ENCODE results near the gene INO80E. TPM values are rescaled to one million over a fixed set of nuclear protein-coding genes. Genes with fewer than 3 reads are reported as not detected.
"Not testable (repeated sequence)": the region's sequence is repeated elsewhere in the genome, so short reads cannot be mapped to it uniquely, and the experiment has no call there.

Gene INO80E
- total RNA-seq, 1 donor from 2014 or later: 98.2 TPM

DNA sequence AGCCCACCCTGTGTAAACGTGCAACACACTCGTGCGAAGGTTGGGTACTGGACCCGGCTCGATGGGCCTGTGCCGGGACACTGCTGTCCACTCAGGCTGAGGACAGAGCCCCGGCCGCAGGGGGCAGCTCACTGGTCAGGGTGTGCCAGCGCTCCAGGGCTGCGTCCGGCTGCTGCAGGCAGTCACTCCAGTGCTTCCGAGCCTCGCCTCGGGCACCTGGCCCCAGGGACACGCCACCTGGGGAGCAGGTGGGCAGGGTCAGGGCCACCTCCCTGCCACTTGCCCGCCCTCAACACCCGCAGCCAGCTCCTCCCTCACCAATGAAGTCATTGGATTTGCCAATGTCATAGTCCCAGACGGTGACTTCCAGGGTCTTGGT, 10.0 kb downstream of the INO80E start:
- intact Hi-C loops (cut with micrococcal nuclease): no loop called here

DNA sequence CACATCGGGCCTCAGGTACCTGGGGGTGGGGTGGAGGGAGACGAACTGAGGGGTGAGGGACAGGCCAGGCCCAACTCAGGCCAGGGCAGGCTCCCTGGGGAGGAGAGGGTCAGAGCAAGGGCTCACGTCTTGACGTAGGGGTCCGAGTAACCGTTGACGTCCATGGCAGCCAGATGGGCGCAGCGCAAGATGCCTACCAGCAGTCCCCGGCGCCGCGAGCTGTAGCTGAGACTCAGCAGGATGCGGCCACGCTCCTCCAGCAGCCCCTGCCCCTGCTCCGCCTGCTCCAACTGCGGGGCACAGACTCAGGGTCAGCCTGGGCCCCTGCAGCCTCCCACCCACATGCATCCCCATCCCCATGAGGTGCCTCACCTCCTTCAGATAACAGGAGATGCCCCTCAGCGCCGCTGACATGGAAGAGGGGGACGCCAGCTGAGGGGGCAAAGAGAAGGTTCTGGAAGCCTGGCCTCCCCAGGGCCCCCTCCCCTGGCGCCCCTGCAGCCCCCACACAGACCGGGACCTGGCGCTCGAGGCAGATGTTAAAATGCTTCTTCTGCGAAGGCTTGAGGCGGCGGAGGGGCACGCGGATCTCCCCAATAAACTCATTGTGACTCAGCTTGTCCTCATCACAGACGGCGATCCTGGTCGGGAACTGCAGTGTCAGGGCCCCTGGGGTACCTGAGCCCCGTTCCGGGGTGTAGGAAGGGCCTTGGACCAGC, 10.8 kb downstream of the INO80E start:
- intact Hi-C loops (cut with micrococcal nuclease): no loop called here

DNA sequence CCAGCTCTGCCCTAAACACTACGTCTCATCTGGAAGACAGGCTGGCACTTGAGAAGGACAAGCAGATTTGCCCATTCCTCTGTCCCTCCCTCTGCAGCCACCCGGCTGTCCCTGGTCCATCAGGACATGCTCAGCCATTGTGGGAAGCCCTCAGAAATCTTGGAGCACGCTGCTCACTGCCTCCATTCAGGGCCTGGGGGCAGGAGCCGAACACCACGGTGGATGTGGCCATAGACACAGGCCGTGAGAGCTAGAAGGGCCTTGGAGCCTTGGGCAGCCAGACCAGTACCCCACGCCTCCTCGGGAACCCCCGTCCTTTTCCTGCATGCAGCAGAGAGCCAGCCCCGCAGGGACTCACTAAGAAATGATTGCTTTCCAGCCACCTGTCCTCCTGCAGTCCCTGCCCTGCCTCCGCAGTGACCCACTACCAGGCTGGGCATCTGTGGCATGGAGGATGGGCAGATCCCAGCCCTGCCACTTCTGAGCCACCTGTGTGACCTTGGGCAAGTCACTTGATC, 11.4 kb downstream of the INO80E start:
- intact Hi-C loops (cut with micrococcal nuclease): no loop called here

DNA sequence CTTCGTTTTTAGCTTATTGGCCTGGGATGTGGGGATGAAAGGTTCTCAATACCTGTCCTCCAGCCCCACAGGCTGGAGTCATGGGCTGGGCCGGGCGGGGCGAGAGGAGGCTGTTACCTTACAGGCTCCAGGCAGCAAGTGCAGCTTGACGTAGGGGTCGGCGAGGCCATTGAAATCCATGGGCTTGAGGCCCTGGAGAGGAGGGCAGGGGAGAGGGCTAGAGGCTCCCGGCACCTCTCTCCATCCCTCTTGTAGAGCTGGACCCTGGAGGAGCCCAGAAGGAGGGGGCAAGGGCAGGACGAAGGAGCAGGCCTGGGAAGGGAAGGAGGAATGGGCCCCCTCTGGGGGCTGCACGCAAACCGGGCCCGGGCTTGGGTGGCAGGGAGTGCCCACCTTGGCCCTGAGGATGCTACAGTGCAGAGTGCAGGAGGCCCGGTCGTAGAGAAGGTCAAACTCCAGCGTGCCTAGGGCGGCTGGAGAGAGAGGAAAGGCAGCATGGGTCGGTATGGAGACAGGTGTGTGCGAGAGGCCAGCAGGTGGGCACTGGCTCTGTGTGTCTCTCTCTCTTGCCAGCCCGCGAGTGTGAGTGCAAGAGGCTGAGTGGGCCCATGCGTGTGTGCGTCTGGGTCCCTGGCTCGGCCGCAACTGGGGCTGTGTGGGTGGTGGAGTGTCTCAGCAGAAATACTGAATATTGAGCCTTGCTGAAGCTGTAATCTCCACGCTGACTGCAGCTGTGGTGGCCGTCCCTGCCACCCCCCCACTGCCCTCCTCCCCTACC, 13.2 kb downstream of the INO80E start:
- intact Hi-C loops (cut with micrococcal nuclease): no loop called here

DNA sequence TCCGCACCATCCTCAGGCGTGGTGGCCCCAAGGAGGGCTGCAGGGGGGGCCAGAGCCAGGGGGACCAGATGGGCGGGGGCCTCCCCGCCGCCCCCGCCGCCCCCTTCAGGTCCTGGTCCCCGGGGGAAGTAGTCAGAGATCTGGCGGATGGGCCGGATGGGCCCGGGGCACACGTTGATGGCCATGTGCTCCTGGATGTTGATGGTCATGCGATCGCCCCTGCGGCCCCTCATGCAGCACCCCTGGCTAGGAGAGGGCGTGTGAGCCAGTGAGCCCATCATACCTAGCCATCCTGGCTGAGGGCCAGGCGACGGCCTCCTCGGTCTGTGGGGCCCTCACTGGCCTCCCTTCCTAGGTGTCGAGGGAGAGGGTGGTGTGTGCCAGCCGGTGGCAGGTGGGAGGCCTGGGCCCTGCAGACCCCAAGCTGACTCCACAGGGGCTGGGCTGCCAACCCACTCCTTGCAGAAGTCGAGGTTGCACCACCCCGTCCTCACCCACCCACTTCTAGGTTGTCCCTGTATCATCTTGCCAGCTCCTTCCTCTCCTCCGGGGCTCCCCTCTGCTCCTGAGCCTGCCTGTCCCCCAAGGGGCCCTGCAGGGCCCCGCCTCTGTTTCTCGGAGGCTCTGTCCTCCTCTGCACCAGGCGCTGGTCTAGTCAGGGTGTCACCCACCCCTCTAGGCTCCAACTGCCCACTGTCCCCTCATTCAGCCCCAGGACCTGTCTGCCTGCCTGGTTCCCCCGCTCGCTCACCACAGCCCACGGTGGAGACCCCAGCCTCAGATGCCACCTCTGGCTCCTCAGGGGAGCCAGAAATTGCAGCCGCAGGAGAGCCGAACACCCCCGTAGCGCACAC, 14.2 kb downstream of the INO80E start:
- intact Hi-C loops (cut with micrococcal nuclease): no loop called here

DNA sequence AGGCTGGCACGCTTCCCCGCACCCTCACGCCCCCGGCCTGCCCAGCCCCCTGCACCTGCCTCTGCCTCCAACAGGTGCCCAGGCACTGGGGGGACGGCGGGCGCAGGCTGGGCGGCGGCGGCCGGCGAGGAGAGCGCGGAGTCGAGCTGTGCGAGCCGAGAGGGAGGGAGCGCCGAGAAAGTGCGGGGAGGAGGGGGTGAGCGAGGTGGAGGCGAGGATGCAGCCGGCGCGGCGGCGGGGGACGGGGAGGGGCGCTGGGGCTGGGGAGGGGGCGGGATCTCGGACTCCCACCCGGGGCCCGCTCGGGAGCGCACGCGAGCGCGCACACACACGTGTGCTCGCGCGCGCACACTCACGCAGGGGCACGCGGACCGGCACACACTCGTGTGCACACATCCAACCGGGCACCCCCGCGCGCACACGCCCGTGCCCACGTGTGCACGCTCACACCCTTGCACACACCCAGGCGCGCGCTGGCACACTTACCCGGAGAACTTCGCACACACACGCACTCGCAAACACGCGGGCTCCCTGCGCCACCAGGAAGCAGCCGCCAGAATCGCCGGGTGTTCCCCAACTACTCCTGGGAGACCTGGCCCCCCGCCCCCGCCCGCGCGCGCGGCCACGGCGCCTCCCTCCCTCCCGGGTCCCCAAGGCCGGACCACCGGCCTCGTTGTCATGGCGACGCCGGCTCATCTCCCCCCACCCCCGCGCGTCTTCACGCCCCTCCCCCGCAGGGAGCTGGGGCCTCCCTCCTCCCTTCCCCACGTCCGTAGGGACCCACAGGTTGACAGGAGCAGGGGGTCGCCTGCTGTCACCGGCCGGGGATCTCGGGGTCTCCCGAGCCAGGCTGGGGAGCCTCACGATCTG, 15.0 kb downstream of the INO80E start, which contains the start of gene DOC2A:
TSS of gene DOC2A (minus strand) at position 184 of the 870 bp plus-strand sequence. CDS start 805 bp downstream, outside the sequence.
- intact Hi-C loops (cut with micrococcal nuclease): no loop called here

DNA sequence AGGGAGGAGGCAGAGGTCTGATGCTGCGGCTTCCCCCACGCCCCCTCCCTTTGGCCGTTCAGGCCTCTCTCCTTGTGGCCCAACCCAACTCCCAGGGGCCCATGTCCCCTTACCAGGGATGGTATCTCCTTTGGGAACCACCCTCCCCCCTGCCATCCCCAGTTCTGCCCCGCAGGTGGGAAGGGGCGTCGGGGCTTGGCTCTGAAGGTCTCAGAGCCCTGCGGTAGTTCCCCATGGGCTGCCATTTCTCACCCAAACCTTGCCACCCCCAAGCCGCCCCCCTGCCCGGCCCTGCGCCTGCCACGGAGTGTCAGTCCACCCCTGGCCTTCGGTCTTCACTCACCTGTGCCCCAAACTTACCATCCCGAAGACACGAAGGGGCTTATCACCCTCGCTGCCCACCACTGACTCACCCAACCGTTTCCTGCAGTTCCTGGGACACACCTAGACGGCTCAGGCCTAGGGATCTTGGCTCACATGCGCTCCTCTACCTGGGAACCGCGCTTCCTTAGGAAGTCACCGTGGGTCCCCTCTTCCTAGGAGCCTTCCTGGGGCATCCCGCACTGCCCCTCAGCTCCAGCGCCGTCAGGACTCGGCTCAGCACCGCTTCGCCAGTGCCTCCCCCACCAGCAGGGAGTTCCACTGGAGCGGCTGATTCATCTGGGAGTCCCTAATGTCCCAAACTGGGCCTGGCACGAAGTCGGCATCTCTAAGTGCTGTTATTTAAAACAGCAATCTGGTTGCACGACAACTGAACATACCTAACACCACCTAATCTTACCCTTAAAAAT, 15.9 kb downstream of the INO80E start:
- intact Hi-C loops (cut with micrococcal nuclease): no loop called here

DNA sequence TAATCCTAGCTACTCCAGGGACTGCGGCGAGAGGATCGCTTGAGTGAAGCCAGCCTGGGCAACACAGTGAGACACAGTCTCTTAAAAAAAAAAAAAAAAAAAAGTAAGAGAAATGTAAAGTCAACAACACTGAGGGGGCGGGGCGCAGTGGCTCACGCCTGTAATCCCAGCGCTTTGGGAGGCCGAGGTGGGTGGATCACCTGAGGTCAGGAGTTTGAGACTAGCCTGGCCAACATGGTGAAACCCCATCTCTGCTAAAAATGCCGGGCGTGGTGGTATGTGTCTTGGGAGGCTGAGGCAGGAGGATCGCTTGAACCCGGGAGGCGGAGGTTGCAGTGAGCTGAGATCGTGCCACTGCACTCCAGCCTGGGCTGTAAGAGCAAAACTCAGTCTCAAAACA, 16.6 kb downstream of the INO80E start:
- intact Hi-C loops (cut with micrococcal nuclease): not testable (repeated sequence)

DNA sequence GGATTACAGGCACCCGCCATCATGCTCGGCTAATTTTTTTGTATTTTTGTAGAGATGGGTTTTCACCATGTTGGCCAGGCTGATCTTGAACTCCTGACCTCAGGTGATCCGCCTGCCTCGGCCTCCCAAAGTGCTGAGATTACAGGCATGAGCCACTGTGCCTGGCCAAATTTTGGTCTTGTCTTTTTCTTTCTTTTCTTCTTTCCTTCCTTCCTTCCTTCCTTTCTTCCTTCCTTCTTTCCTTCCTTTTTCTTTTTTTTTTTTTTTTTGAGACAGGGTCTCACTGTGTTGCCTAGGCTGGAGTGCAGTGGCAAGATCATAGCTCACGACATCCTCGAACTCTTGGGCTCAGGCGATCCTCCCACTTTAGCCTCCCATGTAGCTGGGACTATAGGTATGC, 19.4 kb downstream of the INO80E start:
- intact Hi-C loops (cut with micrococcal nuclease): not testable (repeated sequence)

DNA sequence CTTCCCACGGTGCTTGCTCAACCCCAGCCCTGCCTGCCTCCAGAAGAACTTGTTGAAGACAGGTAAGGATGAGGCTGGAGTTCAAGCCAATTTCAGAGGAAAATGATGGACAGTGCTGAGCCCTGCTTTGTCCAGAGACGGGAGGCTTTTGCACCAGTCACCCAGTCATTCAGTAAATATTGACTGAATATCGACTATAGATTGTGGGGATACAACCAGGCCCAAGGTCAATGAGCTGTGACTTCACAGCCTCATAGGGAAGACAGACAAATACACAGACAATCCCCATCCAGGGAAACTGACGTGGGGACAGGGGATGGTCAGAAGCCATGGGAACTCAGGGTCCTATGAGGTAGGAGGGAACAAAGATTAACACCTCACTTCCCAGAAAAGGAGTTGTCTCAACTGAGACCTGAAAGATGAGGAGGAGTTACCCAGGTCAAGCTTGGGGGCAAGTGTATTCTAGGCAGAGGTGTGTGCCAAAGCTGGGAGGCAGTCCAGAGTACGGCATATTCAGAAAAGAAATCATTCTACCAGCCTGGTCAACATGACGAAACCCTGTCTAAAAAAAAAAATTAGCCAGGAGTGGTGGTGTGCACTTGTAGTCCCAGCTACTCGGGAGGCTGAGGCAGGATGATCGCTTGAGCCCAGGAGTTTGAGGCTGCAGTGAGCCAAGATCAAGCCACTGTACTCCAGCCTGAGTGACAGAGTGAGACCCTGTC, 20.7 kb downstream of the INO80E start:
- intact Hi-C loops (cut with micrococcal nuclease): no loop called here

DNA sequence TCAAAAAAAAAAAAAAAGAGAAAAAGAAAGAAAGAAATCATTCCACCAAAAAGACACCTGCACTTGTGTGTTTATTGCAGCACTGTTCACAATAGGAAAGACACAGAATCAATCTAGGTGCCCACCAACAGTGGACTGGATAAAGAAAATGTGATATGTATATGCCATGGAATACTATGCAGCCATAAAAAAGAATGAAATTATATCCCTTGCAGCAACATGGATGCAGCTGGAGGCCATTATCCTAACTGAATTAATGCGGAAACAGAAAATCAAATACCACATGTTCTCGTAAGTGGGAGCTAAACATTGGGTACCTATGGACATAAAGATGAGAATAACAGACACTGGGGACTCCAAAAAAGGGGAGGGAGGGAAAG, 21.2 kb downstream of the INO80E start:
- intact Hi-C loops (cut with micrococcal nuclease): no loop called here

DNA sequence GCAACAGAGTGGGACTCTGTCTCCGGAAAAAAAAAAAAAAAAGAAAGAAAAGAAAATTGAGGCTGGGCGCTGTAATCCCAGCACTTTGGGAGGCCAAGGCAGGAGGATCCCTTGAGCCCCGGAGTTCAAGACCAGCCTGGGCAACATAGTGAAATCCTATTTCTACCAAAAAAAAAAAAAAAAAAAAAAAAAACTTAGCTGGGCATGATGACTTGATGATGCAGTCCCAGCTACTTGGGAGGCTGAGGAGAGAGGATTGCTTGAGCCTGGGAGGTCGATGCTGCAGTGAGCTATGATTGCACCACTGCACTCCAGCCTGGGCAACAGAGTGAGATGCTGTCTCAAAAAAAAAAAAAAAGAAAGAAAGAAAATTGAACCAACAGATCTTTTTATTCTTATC, 21.9 kb downstream of the INO80E start:
- intact Hi-C loops (cut with micrococcal nuclease): not testable (repeated sequence)

DNA sequence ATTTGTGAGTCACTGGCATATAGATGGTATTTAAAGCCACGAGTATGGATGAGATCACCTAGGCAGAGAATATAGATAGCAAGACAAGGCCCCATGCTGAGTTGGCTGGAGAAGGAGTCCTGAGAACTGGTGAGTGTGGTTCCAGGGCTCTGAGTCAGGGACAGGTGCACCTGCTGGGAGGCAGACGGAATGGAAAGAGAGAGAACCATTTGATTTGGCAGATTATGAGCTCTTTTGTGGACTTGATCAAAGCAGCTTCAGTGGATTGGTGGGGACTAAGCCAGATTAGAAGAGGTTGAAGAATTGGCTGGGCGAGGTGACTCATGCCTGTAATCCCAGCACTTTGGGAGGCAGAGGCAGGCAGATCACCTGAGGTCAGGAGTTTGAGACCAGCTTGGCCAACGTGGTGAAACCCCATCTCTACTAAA, 22.7 kb downstream of the INO80E start:
- intact Hi-C loops (cut with micrococcal nuclease): no loop called here

DNA sequence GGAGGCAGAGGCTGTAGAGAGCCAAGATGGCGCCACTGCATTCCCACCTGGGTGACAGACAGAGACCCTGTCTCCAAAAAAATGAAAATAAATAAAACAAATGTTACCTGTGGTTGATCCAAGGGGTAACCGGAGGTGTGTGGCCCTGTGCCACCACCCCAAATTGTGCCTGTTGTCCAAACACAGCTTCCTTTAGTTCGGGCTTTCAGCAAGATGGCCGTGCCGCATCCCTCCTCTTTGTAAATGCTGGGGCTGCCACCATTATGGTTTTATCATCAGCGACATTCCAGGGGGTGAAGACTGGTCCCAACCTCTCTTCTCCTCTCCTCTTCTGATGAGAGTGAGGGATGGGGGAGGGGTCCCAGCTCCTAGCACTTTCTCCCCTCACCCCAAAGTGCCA, 26.8 kb downstream of the INO80E start, which contains the start of gene C16orf92:
TSS of gene C16orf92 (plus strand) at position 312 of the 400 bp plus-strand sequence. CDS start 143 bp downstream, outside the sequence.
- intact Hi-C loops (cut with micrococcal nuclease): loop anchor here (5.0 kb wide), 3 partner anchors 121 to 196 kb away; partner anchors contain the start of gene ASPHD1

DNA sequence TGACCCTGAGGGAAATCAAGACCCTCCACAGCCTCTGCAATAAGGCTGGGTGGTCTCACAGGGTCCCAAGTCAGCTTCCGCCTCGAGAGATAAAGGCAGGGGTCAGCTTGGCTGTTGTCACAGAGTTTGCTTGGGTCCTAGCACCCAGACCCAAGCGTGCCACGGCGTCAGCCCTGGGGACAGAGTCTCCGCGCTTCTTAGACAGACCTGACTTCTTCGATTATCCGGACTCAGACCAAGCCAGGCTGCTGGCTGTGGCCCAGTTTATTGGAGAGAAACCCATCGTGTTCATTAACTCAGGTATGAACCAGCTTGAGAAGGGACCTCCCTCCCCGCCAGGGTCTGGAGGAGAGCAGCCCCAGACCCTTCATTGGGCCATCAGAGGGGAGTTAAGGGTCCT, 27.5 kb downstream of the INO80E start:
- intact Hi-C loops (cut with micrococcal nuclease): loop anchor here (5.0 kb wide), 3 partner anchors 121 to 196 kb away; partner anchors contain the start of gene ASPHD1

DNA sequence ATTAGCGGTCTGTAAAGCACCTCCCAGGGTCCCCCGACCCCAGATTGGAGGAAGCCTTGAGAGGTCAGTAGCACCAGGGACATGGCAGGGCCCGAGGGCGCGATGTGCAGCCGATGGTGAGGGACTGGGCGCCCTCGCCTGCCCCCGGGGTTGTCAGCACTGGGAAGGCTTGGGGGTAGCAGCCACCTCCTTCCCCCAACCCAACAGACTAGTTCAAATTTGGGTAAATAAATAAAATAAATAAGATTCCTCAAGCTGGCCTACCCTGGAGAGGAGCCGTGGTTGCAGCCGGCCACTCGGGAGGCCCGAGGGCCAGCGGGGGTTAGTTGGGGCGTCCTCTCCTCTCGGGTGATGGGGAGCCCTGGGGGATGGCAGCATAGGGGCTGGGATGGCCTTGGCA, 28.4 kb downstream of the INO80E start:
- intact Hi-C loops (cut with micrococcal nuclease): loop anchor here (5.0 kb wide), 3 partner anchors 122 to 197 kb away; partner anchors contain the start of gene ASPHD1

DNA sequence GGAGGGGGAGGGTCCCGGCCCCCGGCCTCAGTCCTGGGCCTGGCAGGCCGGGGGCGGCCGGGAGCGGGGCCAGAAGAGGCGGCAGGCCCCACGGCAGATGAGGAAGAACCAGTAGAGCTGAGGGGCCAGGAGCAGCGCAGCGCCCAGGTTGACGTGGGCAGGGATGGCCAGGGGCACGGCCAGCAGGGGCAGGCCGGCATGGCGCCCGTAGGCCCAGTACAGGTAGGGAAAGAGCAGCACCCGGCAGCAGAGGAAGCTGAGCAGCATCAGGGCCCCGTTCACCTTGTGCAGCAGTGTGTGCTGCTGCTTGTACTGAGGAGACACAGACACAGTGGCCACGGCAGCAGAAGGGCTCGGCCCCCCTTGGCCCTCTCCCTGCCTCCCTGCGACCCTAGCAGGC, 29.1 kb downstream of the INO80E start:
- intact Hi-C loops (cut with micrococcal nuclease): no loop called here

DNA sequence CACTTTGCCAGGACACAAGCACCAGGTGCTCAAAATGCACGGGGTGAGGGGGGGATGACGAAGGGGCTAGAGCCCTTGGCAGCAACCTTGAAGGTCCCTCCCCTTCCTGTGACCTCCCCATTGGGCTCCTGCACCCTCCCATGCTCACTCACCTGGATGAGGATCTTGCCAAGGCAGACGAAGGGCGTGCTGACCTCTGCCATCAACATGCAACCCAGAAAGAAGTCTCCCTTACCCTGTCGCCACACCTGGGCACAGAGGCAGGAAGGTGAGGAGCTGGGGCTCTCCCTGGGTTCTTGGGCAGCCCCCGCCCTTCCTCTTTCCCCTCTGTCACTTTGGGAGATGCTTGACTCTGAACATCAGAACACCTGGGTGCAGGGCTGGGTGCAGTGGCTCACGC, 29.5 kb downstream of the INO80E start:
- intact Hi-C loops (cut with micrococcal nuclease): no loop called here

DNA sequence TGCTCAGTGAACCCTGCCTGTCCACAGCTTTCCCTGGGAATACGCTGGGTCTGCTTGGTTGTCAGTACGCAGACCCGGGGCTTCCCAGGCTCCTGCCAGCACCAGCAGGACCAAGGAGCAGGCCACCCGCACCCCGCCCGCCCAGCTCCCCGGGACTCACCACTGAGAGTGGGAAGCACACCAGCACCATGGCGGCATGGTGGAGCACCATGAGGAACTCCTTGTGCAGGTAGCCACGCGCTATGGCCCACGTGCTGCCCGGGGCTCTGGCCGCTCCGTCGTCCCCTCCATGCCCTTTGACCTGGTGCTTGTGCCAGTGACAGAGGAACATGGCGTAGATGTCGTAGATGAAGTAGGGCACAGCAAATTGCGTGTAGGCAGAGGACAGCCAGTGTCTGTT, 30.4 kb downstream of the INO80E start:
- intact Hi-C loops (cut with micrococcal nuclease): no loop called here

Data from T-helper 1 cell treated with Interleukin-12 subunit alpha and Interleukin-12 subunit beta and Interleukin-4 antibody, amounts not matched to agents 30 ng/mL and 1 ng/mL, for 36 hours (primary cell).